ENCODE results near the gene CD82. TPM values are rescaled to one million over a fixed set of nuclear protein-coding genes. Genes with fewer than 3 reads are reported as not detected.

CD82 gene
- total and polyA plus RNA-seq, 3 donors from 2014 or later = 5.0 to 13.7 (median 13.0) TPM

GRCh38 chr11:44579302-44579761 is 13.9 kb downstream of the CD82 start:
- Histone ChIP-seq H3K36me3 (ENCODE audit: low read depth, missing control alignments) (no peaks in the 10 kb centered on the region), H3K9me3 (no peaks in the 10 kb centered on the region), H3K4me1 (no peaks in the 10 kb centered on the region), H3K27me3 (no peaks in the 10 kb centered on the region), H3K4me3 (no peak overlapping the region), H3K27ac (no peak overlapping the region)
- 66 to 75% methylated on average over 3 to 6 of the region's 6 CpGs for WGBS, 2 donors
- DNase-seq = no peak
- TF ChIP-seq, protein P1, sequence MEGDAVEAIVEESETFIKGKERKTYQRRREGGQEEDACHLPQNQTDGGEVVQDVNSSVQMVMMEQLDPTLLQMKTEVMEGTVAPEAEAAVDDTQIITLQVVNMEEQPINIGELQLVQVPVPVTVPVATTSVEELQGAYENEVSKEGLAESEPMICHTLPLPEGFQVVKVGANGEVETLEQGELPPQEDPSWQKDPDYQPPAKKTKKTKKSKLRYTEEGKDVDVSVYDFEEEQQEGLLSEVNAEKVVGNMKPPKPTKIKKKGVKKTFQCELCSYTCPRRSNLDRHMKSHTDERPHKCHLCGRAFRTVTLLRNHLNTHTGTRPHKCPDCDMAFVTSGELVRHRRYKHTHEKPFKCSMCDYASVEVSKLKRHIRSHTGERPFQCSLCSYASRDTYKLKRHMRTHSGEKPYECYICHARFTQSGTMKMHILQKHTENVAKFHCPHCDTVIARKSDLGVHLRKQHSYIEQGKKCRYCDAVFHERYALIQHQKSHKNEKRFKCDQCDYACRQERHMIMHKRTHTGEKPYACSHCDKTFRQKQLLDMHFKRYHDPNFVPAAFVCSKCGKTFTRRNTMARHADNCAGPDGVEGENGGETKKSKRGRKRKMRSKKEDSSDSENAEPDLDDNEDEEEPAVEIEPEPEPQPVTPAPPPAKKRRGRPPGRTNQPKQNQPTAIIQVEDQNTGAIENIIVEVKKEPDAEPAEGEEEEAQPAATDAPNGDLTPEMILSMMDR (IDR thresholded peaks at IDR 0.05) = no peak
- no peak for TF ChIP-seq POLR2A (IDR thresholded peaks at IDR 0.05)
- intact Hi-C loops (cut with DNase I; ENCODE audit: low total_unique reads) = no loop called here

DNA sequence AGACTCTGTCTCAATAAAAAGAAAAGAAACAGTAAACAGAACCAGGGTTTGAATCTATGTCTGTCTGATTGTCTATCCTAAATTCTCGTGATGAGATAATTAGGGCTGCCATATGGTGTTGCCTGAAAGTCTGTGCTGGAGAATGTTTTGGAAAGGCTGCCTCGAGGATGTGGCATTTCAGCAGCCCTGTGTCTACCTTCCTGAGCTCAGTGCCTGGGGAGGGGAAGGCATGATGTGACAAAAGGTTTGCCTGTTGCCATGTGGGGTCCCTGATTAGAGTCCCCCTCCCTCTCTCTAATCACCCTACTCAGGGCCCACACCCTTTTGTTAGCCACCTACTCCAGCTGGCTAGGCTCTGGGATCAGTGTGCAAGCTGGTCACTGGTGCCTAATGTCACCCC is 15.2 kb downstream of the CD82 start:
- intact Hi-C loops (cut with DNase I; ENCODE audit: low total_unique reads) = no loop called here
- DNase-seq = no peak
- Histone ChIP-seq H3K4me3 (no peak overlapping the region), H3K27me3 (no peaks in the 10 kb centered on the region), H3K4me1 (no peaks in the 10 kb centered on the region), H3K9me3 (no peaks in the 10 kb centered on the region), H3K27ac (no peak overlapping the region), H3K36me3 (ENCODE audit: low read depth, missing control alignments) (no peaks in the 10 kb centered on the region)
- WGBS, 2 donors = 72 to 83% methylated on average over 2 of the region's 2 CpGs
- TF ChIP-seq POLR2A (IDR thresholded peaks at IDR 0.05) = no peak
- TF ChIP-seq, protein P1 (IDR thresholded peaks at IDR 0.05) = no peak

DNA sequence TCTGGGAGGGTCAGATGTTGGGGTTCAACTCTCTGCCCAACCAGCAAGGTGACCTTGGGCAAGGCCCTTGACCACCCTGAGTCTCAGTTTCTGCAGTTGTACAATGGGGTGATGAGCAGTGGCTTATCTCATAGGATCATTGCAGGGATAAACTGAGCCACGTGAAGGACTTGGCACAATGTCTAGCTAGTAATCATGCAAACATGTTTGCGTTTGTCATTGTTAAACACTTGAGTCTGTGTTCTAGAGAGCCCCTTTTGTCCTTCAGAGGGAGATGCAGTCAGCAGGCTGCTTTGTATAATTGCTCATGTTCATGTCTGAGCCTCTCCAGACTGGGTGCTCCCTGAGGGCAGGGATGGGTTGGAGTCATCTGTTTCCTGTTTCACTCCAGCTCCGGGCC is 15.8 kb downstream of the CD82 start:
- Histone ChIP-seq H3K4me3 (no peak overlapping the region), H3K9me3 (no peaks in the 10 kb centered on the region), H3K27me3 (no peaks in the 10 kb centered on the region), H3K27ac (no peak overlapping the region), H3K36me3 (ENCODE audit: low read depth, missing control alignments) (no peaks in the 10 kb centered on the region), H3K4me1 (no peaks in the 10 kb centered on the region)
- WGBS, 2 donors = 94% methylated on average over 3 of the region's 3 CpGs
- TF ChIP-seq, protein P1 (IDR thresholded peaks at IDR 0.05) = no peak
- TF ChIP-seq POLR2A (IDR thresholded peaks at IDR 0.05) = no peak
- DNase-seq = no peak
- intact Hi-C loops (cut with DNase I; ENCODE audit: low total_unique reads) = no loop called here

DNA sequence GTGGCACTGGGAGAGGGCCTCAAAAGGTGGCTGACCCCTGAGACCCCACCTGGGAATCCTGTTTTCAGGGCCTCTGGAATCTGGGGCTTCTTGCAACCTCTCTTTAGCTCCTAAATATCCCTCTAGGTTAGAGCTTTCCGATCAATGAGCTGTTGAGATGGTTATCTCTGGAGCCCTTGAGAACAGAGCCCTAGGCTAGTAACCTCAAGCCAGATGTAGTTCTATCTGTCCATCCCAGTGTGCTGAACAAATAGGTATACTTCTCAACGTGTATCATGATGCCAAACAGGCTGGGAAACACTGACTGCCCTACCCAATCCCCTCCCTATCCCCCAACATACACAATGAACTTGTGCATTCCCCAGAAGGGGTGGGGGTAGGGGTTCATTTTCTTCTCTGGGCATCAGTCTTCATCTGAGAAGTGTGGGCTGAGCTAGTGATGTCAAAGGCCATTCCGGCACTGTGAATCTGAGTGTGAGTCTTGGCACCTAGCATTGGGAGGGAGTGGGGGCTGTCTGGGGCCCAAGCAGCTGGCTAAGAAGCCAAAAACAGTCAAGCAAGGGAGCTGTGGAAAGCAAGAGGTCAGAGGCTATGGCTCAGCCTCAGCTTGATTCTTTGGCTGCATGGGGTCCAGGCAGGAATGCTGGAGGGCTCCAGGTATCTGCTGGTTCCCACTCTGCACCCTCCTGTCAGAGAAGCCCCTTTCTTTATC is 17.3 kb downstream of the CD82 start:
- no peaks in the 10 kb centered on the region for H3K27me3 ChIP-seq
- DNase-seq = no peak
- no peak for TF ChIP-seq POLR2A (IDR thresholded peaks at IDR 0.05)
- TF ChIP-seq, protein P1 (IDR thresholded peaks at IDR 0.05) = no peak
- 79 to 93% methylated on average over 2 to 3 of the region's 3 CpGs for WGBS, 2 donors
- H3K36me3 ChIP-seq (ENCODE audit: low read depth, missing control alignments) = no peaks in the 10 kb centered on the region
- H3K4me3 ChIP-seq = no peak overlapping the region
- H3K27ac ChIP-seq = no peak overlapping the region
- no peaks in the 10 kb centered on the region for H3K9me3 ChIP-seq
- intact Hi-C loops (cut with DNase I; ENCODE audit: low total_unique reads) = no loop called here
- no peaks in the 10 kb centered on the region for H3K4me1 ChIP-seq

GRCh38 chr11:44583353-44583669 is 17.8 kb downstream of the CD82 start:
- DNase-seq = no peak
- 90 to 96% methylated on average over 2 of the region's 2 CpGs for WGBS, 2 donors
- Histone ChIP-seq H3K9me3 (no peaks in the 10 kb centered on the region), H3K27ac (no peak overlapping the region), H3K4me1 (no peaks in the 10 kb centered on the region), H3K36me3 (ENCODE audit: low read depth, missing control alignments) (no peaks in the 10 kb centered on the region), H3K4me3 (no peak overlapping the region), H3K27me3 (no peaks in the 10 kb centered on the region)
- intact Hi-C loops (cut with DNase I; ENCODE audit: low total_unique reads) = no loop called here
- TF ChIP-seq POLR2A (IDR thresholded peaks at IDR 0.05) = no peak
- TF ChIP-seq, protein P1 (IDR thresholded peaks at IDR 0.05) = no peak
